GOT3 (cell line): Measurements from ENCODE around the gene INAFM1.

ENCODE experiments used
- DNase-seq: peaks from one replicate; lab custom pipeline; 2025; ENCODE audit warnings: mixed read lengths; lab: John Stamatoyannopoulos, UW

The INAFM1 gene

GRCh38 chr19:47309608-47310007 lies 34.9 kb downstream of the INAFM1 start, which contains the start of gene C5AR1:
Gene C5AR1, plus strand, starts transcription at chr19:47309861. Its CDS starts 35 bp downstream, at chr19:47309896.
- DNase-seq = no peak

- DNase-seq = no peak
Measured at GRCh38 chr19:47310323-47310722, 35.6 kb downstream of the INAFM1 start.

- DNase-seq = no peak
Measured at GRCh38 chr19:47310819-47311218, 36.1 kb downstream of the INAFM1 start.

- DNase-seq = no peak
Measured at GRCh38 chr19:47312366-47313006, 37.8 kb downstream of the INAFM1 start.

- DNase-seq = no peak
Measured at GRCh38 chr19:47313754-47314295, 39.1 kb downstream of the INAFM1 start.

GRCh38 chr19:47315125-47315821 lies 40.6 kb downstream of the INAFM1 start:
- peak; percentile 61 for DNase-seq

- DNase-seq = no peak
Measured at GRCh38 chr19:47316513-47316912, 41.8 kb downstream of the INAFM1 start.

GRCh38 chr19:47319923-47320871 lies 45.5 kb downstream of the INAFM1 start:
- no peak for DNase-seq

GRCh38 chr19:47321630-47322029 lies 46.9 kb downstream of the INAFM1 start:
- DNase-seq = no peak

- no peak for DNase-seq
Measured at GRCh38 chr19:47322058-47322457, 47.4 kb downstream of the INAFM1 start.

- no peak for DNase-seq
Measured at GRCh38 chr19:47323409-47323808, 48.7 kb downstream of the INAFM1 start.

- no peak for DNase-seq
Measured at GRCh38 chr19:47323872-47324271, 49.2 kb downstream of the INAFM1 start.

- no peak for DNase-seq
Measured at GRCh38 chr19:47324502-47324901, 49.8 kb downstream of the INAFM1 start.
